Adrenal gland (tissue), 12 donors: ENCODE results near the gene RAB27B. TPM values are rescaled to one million over a fixed set of nuclear protein-coding genes. Genes with fewer than 3 reads are reported as not detected.

Experiments
- DNase-seq, 7 donors: peaks; one replicate each; pipeline ENCODE4 v3.0.0-alpha.2; 2019 to 2020
- H3K27ac ChIP-seq, 5 donors: fragments of 200-600 bp; sonication (generic) in 4 of 5; 1 replicate in 3 of 5; 2 replicates in 2 of 5; pipeline versions ENCODE4 v1.5.1 to v1.8.0; 2016 to 2020; ENCODE audit warnings: mild to moderate bottlenecking in 1 of 5
- H3K27me3 ChIP-seq: fragments of 200-600 bp; 2 replicates; pipeline ENCODE4 v1.8.0; 2021
- H3K36me3 ChIP-seq, 2 donors: fragments of 200-600 bp; replicated peaks in 1 of 2; 1 replicate in 1 of 2; 2 replicates in 1 of 2; pipeline versions ENCODE4 v1.5.1 to v1.8.0; 2018 to 2022
- H3K4me1 ChIP-seq, 2 donors: fragments of 200-600 bp; replicated peaks in 1 of 2; 1 replicate in 1 of 2; 2 replicates in 1 of 2; pipeline versions ENCODE4 v1.5.1 to v1.8.0; 2018 to 2021
- H3K4me3 ChIP-seq, 4 donors: fragments of 200-600 bp; sonication (generic) in 3 of 4; one replicate each; pipeline ENCODE4 v1.5.1; 2016 to 2018
- H3K9me3 ChIP-seq, 3 donors: fragments of 200-600 bp; sonication (generic) in 1 of 3; replicated peaks in 1 of 3; 1 replicate in 2 of 3; 2 replicates in 1 of 3; pipeline versions ENCODE4 v1.5.1 to v1.8.0; 2016 to 2021
- CTCF ChIP-seq, 6 experiments: fragments of 450-650 bp in 4 of 6; fragments of 200-600 bp in 2 of 6; sonication (generic) in 1 of 6; IDR thresholded peaks; 1 replicate in 5 of 6; 2 replicates in 1 of 6; pipeline versions ENCODE4 v1.5.1 to v1.8.0; 2016 to 2021; ENCODE audit warnings: antibody characterized with exemption in 6 of 6, mild to moderate bottlenecking in 2 of 6, moderate library complexity in 1 of 6
- POLR2A ChIP-seq, 2 donors: fragments of 450-650 bp; IDR thresholded peaks; one replicate each; pipeline ENCODE4 v1.6.1; 2017; ENCODE audit warnings: antibody characterized with exemption in 2 of 2, mild to moderate bottlenecking in 2 of 2, moderate library complexity in 1 of 2
- WGBS, 4 donors: extraction: QIAGEN DNeasy Blood & Tissue Kit in 2 of 4; methylation state at CpG; one replicate each; pipeline versions ENCODE4 v1.1.5 to v1.1.7; 2013 to 2017; 5-methylcytosine and 5-hydroxymethylcytosine counted together
- intact Hi-C, 2 donors: fragments of 100-400 bp; cut with DNase I; formaldehyde crosslinking; loops; one replicate each; pipeline versions ENCODE4 v1.14.1 to v1.15.0; 2022 to 2023
- polyA plus RNA-seq, 3 donors: library from polyadenylated mRNA; stranded (reverse); fragments of 200-250 nt in 2 of 3; fragments of 350-450 nt in 1 of 3; fragmentation: Illumina TruSeq in 1 of 3; extraction: RNeasy Lipid Tissue Mini Kit (QIAGEN cat#74804) in 1 of 3; gene quantifications; one replicate each; pipeline ENCODE4 v1.2.3, GENCODE V29; 2013 to 2014
- total RNA-seq, 9 donors: library from RNA; depleted of rRNA in 4 of 9; stranded (reverse); fragments of >200 nt in 4 of 9; fragments of 120-200 nt in 1 of 9; fragmentation: NEBNext Ultra II Directional in 1 of 9; extraction: Animal tissue kit (Norgen Biotek cat#: 25700) in 1 of 9; gene quantifications; one replicate each; pipeline versions ENCODE4 v1.1.0 to v1.2.4, GENCODE V29; 2013 to 2023
- donor health status: healthy with polysubstance abuse.
- donor health status: Bipolar disorder and iron deficiency.
- donor health status: DM: yes; HTN: yes; CAD: no.
- donor health status: DM: no; HTN: no; CAD: no.
- donor health status: DM: no; HTN: no; CAD: no.
- donor health status: DM: yes; HTN: yes; CAD: no.

The RAB27B gene
- total and polyA plus RNA-seq, 12 donors = 0.04 to 3.9 (median 1.1) TPM; not detected in 3

DNA sequence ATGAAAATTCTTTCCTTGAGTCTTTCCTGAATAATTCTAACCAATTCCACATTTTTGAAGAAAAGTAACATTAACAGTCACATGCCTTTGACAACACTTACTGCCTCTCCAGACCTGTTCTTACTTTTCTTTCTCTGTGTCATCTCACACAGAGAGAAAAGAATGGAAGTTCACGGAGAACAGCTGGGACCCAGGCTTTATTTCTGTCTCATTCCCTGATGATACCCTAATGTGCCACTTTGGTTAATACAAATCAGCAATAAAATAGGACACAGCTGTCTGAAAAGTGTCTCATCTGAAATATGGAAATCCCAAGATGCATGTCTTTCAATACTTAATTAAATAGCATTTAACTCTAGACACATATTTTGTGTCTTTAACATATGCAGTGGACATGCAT lies 42.1 kb upstream of the RAB27B start:
- TF ChIP-seq POLR2A (IDR thresholded peaks at IDR 0.05) (no peak), CTCF (IDR thresholded peaks at IDR 0.05) (no peak)
- no peak for DNase-seq

GRCh38 chr18:54787121-54787520 lies 41.2 kb upstream of the RAB27B start:
- WGBS, 4 donors = 52 to 69% (median 57%) methylated on average over 5 of the region's 5 CpGs
- TF ChIP-seq CTCF (IDR thresholded peaks at IDR 0.05) (no peak), POLR2A (IDR thresholded peaks at IDR 0.05) (no peak)

More for the DNA sequence above, 42.1 kb upstream of the RAB27B start:
- H3K4me3 ChIP-seq = no peak overlapping the region
- no peak overlapping the region for H3K27ac ChIP-seq
- intact Hi-C loops = no loop called here
- H3K4me1 ChIP-seq = no peaks in the 10 kb centered on the region
- H3K27me3 ChIP-seq = no peaks in the 10 kb centered on the region
- 88 to 100% (median 94%) methylated on average over 1 of the region's 1 CpG for whole genome bisulfite sequencing, 4 donors
- H3K36me3 ChIP-seq = no peaks in the 10 kb centered on the region
- no peaks in the 10 kb centered on the region for H3K9me3 ChIP-seq

GRCh38 chr18:54787616-54788015 lies 40.7 kb upstream of the RAB27B start:
- H3K4me3 ChIP-seq = no peak overlapping the region
- no peaks in the 10 kb centered on the region for H3K27me3 ChIP-seq
- no peaks in the 10 kb centered on the region for H3K36me3 ChIP-seq
- intact Hi-C loops = no loop called here
- DNase-seq = no peak
- no peak for TF ChIP-seq CTCF (IDR thresholded peaks at IDR 0.05)
- no peak for TF ChIP-seq POLR2A (IDR thresholded peaks at IDR 0.05)
- no peaks in the 10 kb centered on the region for H3K9me3 ChIP-seq
- no peak overlapping the region for H3K27ac ChIP-seq
- no peaks in the 10 kb centered on the region for H3K4me1 ChIP-seq

More at GRCh38 chr18:54787121-54787520, 41.2 kb upstream of the RAB27B start:
- H3K4me3 ChIP-seq = no peak overlapping the region
- H3K27me3 ChIP-seq = no peaks in the 10 kb centered on the region
- H3K4me1 ChIP-seq = no peaks in the 10 kb centered on the region
- no peaks in the 10 kb centered on the region for H3K36me3 ChIP-seq
- no peaks in the 10 kb centered on the region for H3K9me3 ChIP-seq
- H3K27ac ChIP-seq = no peak overlapping the region
- no peak for DNase-seq
- intact Hi-C loops = no loop called here

GRCh38 chr18:54790109-54790508 lies 38.2 kb upstream of the RAB27B start:
- H3K9me3 ChIP-seq = no peaks in the 10 kb centered on the region
- H3K27ac ChIP-seq = no peak overlapping the region
- intact Hi-C loops = no loop called here
- no peaks in the 10 kb centered on the region for H3K4me1 ChIP-seq
- H3K36me3 ChIP-seq = no peaks in the 10 kb centered on the region
- 56 to 77% (median 70%) methylated on average over 1 of the region's 1 CpG for WGBS, 4 donors
- DNase-seq = no peak
- H3K27me3 ChIP-seq = no peaks in the 10 kb centered on the region
- no peak overlapping the region for H3K4me3 ChIP-seq
- TF ChIP-seq POLR2A (IDR thresholded peaks at IDR 0.05) (no peak), CTCF (IDR thresholded peaks at IDR 0.05) (no peak)
